ENCODE measurements around the gene ADAMTSL2.

ADAMTSL2 gene

DNA sequence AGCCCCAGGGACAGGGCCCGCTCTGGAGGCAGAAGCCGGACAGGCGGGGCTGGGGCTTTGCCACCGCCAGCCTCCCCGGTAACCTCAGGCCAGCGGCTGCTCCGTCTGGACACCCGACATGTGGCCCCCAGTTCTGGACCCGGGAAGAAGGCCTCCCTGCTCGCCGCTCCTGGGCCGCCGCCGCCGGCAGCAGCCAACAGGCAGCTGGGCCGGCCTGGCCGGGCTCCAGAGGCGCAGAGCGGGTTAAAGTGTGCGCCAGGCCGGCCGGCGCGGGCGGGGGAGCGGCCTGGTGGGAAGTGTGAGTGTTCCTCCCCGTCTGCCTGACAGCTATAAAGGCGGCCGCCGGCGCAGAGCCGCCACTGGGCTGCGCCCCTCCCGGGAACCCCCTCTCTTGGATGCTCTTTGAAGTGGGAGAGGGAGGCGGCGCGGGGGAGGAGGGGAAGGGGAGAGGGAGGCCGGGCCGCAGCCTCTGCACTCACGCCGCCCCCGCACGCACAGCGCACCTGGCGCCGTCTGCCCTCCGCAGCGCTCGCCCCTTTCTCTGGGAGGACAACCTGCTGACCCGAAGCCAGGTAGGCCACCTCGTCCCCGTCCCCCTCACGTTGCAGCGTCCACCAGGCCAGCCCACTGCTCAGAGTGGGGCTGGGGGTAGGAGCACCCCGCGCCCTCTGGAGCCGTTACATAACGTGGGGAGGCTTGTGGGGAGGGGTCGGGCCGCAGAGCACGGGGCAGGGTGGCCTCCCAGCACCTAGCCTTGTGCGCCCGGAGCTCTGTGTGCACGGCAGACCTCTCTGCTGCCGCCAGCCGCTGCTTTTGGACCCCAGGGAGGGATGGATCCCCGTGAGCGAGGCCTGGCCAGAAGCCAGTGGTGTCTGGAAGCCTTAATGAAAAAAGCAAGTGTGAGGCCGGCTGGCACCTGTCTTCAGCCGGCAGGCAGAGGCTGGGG lies at the start of gene ADAMTSL2:
Gene ADAMTSL2 (plus strand): TSS at position 359 of the 946 bp plus-strand sequence. CDS start 2,009 bp downstream, outside the sequence.
- peak in 1 of 2 donors; percentile 19 for DNase-seq (ENCODE audit: low read depth in 2 of 2)

DNA sequence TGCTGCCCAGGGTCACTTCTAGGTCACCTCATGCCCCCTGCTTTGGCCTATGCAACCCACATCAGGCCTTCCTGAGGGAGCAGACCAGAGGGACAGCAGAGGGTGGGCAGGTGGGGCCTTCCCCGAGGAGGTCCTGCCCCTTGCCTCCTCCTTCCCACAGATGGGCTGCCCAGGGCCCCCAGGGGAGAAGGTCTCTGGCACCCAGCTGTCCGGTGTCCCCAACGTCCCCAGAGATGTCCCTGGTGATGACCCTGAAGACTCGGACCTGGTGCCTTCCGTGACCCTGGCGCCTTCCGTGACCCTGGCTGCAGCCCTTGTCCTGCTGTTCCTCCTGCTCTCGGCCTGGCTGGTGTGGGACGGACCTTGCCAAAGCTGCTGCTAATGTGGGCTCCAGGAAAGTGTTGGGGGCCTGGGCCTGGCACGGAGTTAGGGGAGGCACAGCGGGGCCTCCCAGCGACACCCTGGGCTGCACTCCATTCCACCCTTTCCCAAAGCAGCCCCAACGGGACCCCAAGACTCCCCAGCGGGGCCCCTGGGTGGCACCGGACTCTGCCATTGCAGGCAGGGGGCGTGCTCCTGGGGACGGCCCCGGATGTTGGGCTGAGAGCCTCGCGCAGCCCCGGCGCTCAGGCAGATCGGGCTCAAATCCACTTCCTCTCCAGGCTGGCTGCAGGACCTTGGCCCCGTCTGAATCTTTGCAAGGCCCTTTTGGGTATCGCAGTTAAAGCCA lies 48.8 kb upstream of the ADAMTSL2 start:
- no peak for DNase-seq (ENCODE audit: low read depth in 2 of 2)

DNA sequence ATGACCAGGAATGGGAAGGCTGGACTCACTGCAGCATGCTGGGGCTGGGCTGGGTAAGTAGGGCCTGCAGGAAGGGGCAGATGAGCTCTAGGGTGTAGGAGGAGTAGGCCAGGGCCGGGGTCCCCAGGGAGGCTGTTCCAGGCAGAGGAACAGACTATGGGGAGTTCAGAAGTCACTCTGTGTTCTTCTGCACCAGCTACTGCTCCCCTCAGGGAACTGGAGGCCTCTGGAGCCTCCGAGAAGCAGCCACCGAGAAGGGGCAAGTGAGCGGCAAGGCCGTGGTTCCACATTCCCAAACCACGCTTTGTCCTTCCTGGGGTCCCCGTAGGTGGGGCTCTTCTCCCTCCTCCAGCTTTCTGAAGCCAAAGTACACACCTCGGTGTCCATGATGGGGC lies 47.2 kb upstream of the ADAMTSL2 start:
- DNase-seq (ENCODE audit: low read depth in 2 of 2): no peak

DNA sequence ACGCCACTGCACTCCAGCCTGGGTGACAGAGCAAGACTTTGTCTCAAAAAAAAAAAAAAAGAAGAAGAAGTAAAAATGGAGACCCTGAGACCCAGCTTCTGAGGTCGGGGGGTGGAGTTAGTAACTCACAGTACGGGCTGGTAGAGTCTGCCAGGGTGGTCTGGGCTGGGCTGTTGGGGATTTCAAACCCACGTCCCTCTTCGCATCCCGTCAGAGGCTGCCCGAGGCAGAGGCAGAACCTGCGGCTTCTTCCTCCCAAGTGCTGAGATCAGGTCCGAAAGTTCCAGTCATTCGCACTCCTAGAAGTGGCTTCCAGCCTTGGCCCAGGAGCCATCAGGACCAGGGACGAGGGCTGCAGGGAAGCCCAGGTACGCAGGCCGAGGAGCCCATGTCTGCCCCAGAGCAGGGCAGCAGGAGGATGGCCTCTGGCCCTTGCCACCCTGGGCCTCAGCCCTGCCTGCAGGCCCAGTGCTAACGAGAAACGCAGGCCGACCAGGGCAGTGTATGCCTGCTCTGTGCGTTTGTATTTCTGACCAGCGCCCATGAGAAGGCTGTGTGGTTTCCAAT lies 45.7 kb upstream of the ADAMTSL2 start:
- no peak for DNase-seq (ENCODE audit: low read depth in 2 of 2)

DNA sequence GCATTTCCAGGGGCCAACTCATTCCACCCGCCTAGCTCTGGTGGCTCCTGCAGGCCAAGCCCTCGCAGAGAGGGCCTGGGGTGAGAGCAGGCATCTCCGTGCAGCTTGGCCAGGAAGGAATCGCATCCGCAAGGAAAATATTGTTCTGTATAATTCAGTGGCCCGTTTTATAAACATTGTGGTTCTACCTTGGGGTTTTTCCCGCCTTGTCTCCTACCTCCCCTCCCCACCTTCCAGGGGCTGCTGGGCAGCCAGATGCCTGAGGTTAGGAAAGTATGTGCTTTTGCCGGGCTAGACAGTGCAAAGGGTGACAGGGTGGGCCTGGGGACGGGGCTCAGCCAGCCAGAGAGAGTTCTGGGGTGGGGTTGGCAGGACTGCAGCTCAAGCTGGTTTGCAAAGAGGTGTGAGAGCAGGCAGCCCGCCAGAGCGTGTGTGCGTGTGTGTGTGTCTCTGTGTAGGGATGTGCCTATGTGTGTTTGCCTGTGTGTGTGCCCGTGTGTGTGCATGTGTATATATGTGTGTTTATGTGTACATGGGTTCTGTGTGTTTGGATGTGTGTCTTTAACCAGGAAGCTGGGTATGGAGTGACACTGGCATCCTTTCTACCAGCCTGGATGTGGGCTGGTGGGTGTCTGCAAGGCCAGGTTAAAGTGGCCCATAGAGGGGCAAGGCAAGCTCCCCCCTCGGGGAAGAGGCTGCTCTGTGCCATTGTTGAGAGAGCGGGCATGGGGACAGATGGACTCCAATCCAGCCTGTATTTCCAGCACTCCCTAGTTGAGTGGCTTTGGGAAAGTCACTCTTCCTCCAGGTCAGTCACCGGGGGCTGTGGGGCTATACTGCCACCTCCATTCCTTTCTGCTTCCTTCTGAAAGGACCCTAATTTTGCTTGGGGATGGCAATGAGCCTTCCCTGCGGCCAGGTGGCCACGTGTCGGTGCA lies 45.0 kb upstream of the ADAMTSL2 start:
- no peak for DNase-seq (ENCODE audit: low read depth in 2 of 2)

DNA sequence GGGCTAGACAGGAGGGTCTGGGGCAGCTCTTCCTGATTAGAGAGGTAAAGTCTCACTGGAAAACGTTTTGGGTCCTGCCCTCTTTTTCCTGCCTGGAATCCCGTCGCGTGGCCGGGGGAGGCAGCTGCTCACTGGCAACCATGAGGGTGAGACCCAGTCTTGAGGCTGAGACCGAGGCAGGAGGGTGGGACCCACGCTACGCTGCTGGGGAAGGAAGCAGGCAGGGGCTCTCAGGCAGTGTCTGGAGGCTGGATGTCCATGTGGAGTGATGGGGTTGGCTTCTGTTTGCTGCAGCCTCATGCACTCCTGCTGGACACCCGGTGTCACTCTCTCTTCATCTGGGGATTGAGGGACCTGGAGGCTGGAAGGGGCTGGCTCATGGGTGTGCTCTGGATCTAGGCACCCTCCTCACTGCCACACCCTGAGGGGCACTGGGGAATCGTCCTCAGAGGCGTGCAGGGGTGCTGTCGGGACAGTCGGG lies 44.3 kb upstream of the ADAMTSL2 start:
- no peak for DNase-seq (ENCODE audit: low read depth in 2 of 2)

GRCh38 chr9:133490865-133491655 lies 43.4 kb upstream of the ADAMTSL2 start:
- DNase-seq (ENCODE audit: low read depth in 2 of 2): no peak

GRCh38 chr9:133491656-133491925 lies 42.9 kb upstream of the ADAMTSL2 start:
- no peak for DNase-seq (ENCODE audit: low read depth in 2 of 2)

DNA sequence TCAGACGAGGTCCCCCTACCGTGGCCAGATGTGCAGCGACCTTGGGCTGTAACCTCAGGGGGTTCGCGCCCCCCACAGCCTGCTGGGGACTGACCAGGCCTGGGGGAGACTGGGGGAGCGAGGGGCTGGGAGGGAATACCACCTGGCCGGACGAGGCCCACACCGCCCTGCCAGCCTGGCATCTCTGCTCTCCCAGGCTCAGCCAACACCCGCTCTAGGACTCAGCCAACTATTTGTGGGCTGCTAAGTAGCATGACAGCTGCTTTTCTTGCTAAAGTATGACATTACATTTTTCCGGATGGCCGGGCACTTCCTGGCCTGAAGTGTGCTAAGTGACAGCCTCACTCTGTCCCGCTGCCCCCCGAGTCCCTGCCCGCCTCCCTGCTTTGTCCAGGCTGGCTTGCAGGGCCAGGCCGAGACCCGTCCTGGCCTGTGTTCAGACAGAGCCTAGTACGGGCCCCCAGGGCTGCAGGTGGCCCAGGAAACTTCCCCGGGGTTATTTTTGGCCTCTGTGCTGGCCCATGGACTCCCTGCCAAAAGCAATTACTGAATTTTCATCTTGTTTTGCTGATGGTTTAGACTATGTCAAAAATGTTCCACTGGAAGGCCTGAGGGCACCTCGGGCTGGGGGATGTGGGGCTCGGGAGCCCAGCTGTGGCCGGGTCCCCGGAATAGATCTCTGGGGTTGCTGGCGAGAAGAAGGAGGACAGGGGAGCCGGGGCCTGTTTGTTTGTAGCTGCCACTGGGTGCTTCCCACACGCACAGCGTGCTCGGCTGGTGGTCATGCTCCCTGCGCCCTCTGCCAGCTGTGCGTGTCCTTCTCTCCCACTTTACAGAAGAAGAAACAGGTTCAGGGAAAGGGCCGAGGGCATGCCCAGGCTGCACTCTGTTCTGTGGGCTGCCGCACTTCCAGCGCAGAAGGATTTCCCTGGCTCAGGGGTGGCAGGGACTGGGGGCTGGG lies 42.2 kb upstream of the ADAMTSL2 start:
- DNase-seq (ENCODE audit: low read depth in 2 of 2): no peak

DNA sequence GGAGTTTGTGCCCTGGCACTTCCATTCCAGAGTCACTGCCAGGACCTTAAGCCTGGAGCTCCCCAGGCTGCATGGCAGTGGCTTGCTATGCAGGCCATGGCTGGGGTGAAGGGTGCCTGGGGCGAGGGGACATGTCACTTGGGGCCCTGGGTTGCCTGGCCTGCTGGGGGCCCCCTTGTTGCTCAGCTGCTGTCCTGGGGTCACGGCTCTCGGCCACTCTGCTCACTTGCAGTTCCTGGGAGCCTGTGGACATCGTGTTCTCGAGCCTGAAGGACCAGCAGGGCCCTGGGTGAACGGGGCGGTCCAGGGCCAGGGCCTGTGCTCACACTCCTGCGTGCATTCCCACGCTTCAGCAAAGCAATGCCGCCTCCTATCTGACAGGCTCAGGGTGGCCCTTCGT lies 41.1 kb upstream of the ADAMTSL2 start:
- DNase-seq (ENCODE audit: low read depth in 2 of 2): no peak

- DNase-seq (ENCODE audit: low read depth in 2 of 2): no peak
Observed at GRCh38 chr9:133493845-133494540, 40.5 kb upstream of the ADAMTSL2 start.

GRCh38 chr9:133494636-133495326 lies 39.7 kb upstream of the ADAMTSL2 start:
- no peak for DNase-seq (ENCODE audit: low read depth in 2 of 2)

GRCh38 chr9:133495327-133496293 lies 38.9 kb upstream of the ADAMTSL2 start:
- DNase-seq (ENCODE audit: low read depth in 2 of 2): no peak

DNA sequence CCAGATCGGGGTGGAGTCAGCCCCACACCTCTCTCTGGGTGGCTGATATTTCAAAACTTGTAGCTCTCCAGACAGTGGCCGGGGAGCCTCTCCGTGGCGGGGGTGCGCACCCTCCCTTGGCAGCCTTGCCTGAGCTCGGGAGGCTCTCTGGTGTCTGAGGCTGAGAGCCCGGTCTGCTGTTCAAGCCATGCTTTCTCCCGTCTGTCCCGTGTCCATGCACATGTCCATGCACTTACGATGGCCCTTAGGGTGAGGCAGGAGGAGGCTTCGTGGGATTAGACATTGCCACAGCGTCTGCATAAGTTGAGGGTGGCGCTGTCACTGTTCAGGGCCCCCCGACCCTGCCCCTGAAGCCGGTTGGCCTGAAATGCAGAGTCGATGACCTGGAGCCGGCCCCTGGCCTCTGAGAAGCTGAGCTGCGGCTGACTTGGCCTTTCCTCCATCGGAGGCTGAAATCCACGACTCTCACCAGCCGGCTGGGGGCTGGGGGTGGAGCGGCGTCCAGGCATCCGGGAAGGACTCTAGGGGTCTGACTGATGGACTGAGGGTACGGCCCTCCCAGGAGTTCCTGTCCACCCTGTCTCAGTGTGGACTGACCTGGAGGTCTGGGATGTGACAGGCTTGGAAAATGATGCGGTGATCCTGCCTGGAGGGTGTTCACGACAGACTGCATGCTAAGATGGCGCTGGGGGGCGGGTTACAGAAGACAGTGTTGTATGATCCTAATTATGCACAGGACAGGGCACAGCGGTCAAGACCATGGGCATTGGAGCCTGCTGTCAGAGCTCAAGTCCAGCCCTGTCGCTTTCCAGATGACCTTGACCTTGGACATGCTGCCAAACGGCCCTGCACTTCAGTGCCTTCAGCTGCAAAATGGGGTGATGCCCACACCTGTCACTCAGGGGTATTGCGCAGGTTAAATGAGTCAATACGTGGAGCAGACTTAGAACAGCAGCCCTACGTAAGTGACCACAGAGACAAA lies 37.4 kb upstream of the ADAMTSL2 start:
- DNase-seq (ENCODE audit: low read depth in 2 of 2): no peak

DNA sequence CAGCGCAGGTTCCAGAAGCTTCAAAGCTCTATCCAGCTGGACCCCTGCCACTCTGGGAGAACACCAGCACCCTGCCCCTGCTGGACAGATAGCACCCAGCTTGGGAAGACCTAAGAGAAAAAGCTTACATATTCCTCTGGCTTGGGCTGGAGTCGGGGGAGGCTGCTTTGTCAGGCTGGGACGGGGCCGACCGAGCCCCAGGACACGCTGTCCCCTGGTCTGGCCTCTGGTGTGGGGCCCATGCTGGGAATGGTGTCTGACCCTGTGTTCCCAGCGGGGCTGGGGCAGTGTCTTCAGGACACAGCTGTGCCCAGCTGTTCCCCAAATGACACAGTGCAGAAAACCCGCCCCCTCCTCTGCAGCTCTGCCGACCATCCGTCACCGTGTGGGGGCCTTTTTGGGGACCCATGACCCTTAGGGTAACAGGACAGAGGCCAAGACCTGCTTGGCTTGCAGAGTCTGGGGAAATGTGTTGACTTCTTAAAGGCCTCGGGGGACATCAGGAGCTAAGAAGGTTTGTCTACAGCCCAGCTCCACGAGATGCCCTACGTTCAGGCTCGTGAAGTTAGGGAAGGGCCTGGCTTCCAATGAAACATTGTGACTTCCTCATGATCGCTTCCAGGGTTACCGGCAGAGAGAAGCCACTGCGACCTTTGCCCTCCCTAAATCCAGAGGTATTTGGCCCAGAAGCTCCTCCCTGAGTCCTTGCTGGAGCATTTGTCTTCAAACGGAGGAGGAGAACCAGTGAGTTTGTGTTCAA lies 35.2 kb upstream of the ADAMTSL2 start:
- no peak for DNase-seq (ENCODE audit: low read depth in 2 of 2)
